IPS DF 4.7 (cell line): Measurements from ENCODE around the gene NDRG2.

Experiments
- DNase-seq: peaks from one replicate; pipeline ENCODE4 v3.0.0-alpha.2; 2013; ENCODE audit warnings: low spot score; ENCODE audit errors: extremely low read depth

NDRG2 gene

DNA sequence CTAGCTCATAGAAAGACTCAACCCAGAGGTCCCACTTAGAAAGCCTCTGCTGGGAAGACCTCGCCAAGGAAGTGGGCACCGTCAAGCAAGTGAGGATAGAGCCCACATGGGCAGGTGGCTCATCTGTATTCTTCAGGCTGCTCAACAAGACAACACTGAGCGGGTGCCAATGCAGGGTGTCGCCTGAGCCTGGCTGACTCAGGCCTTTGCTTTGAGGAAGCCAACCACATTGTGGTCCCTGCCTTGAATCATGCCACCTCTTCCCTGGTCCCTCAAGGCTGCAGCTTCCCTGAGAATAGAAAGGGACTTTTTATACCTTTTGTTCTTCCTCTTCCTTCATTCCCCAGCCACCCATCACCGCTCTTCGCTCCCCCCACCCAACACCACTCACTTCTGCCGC, 11.9 kb upstream of the NDRG2 start:
- DNase-seq: no peak

DNA sequence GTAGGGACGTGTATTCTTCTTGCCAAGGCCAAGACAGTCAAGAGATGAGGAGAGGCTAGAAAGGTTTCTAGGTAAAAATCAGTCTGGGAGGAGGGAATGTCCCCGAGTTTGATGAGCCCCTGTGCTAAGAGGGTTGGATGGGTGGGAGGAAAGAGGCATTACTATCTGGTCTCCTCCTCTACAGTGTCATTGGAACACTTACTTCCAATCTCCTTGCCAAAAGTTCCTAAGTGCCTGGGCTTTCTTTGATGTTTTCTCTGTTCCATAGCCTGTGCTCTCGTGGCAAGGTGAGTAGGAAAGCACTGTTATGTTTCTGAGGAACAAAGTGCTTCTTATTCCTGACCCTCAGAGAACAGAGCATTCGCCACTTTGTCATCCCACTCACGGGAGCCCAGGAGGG, 9.8 kb upstream of the NDRG2 start, which contains the start of gene RNASE13:
Gene RNASE13 (minus strand): TSS at position 101 of the 400 bp plus-strand sequence. CDS start 519 bp downstream, outside the sequence.
- DNase-seq: no peak

- no peak for DNase-seq
These were observed 8.4 kb upstream of the NDRG2 start for GRCh38 chr14:21033133-21033698.

- DNase-seq: no peak
These were observed 7.7 kb upstream of the NDRG2 start for GRCh38 chr14:21032326-21033132.

- DNase-seq: no peak
These were observed 5.7 kb upstream of the NDRG2 start for GRCh38 chr14:21030531-21030930.

GRCh38 chr14:21029917-21030316, 5.1 kb upstream of the NDRG2 start, which contains the start of gene TPPP2:
Gene TPPP2, plus strand, starts transcription at chr14:21030217. Its CDS starts 365 bp downstream, at chr14:21030582.
- DNase-seq: no peak

DNA sequence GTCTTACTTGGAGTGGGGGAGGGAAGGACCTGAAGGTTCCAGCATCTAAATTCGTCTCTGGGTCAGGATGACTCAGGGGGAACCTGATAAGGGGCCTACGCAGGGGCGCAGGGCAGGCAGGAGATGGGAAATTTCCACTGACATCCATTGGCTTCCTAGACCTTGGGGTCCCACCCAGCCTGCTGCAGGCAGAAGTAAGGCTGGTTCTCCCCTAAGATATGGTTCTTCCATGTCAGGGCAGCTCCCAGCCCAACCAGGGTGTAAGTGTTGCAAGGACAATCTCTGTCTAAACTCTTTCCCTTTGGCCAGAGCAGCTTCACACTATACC, 2.1 kb upstream of the NDRG2 start:
- no peak for DNase-seq

DNA sequence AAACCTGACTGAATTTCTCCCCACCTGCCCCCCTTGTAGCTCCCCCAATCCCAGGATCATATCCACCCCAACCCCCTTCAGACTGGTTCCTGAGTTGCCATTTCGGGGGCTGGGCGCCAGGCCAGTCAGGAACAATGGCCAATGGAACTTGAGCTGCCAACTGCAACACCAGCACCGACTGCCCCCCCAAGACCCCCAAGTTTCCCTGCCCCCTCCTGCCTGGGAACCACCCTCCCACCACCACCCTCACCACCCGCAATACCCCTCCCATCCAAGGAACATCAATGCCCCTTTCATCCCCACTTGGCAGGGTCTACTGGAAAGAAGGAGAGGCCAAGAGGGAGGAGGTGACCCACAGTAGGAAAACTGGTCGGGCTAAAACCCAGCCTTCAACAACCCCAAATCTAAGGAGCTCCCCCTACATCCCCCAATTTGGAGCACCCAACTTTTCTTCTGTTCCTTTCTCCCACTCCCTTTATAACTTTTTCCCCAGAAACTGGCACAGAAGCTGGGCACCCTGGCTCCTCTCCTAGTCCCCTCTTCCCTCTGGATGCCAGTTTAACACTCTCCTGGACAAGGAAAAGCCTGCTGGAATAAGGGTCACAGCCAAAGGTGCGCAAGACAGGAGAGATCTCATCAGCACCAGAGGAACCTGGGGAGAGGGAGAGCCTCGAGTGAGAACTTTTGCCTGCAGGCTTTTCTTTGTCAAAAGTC, 1.6 kb upstream of the NDRG2 start:
- no peak for DNase-seq

- no peak for DNase-seq
These were observed 761 bp upstream of the NDRG2 start for GRCh38 chr14:21025371-21026273.

DNA sequence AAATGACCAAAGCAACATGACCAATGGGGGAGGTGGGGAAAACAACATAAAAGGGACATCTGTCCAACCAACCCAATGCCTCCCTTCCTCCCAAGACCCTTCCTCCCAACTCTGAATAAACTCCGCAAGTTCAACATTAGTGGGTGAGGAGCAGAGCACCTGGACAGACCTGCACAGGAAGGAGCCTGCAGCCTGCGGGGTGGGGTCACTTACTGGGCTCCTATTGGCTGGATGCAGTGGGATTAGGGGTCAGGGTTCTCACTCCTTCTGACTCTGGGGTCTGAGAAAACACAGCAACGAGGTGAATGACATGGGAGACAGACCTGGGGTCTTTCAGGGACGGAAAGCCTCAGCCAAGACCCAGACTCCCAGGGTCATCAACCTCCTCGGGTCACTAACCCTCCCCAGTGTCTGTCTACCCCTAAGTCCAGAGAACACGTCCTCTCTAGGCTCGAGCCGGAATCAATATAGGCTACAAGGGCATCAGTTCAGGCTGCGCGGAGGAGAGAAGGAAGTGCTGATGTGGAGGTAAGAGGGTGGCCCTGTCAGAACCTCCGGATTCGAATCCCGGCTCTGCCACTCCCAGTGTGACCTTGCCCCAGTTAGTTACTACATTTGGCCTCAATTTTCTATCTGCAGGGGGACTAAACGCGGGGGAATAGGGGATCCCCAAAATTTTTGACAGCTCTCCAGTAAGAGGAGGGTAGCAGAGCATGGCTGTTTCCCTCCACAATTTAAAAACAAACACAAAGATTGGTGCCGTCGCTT, 860 bp downstream of the NDRG2 start:
- DNase-seq: no peak

DNA sequence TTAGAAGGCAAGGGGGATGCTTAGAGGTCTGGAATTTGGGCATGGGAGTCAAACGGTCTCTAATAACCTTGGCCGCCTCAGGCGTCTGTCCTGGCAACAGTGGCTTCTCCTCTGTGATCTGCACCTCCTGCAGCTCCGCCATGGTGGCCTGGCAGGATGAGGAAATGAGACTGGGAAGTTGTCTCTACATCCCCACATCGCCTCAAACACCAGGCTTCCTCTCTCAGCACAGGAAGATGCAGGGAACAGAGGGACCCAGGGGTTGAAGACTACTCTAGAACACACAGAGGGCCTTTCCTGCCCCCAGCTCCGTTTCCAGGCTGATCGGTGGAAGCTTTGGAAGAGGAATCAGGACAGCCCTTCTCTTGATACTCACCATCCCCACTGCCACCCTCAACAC, 1.7 kb downstream of the NDRG2 start:
- DNase-seq: no peak

DNA sequence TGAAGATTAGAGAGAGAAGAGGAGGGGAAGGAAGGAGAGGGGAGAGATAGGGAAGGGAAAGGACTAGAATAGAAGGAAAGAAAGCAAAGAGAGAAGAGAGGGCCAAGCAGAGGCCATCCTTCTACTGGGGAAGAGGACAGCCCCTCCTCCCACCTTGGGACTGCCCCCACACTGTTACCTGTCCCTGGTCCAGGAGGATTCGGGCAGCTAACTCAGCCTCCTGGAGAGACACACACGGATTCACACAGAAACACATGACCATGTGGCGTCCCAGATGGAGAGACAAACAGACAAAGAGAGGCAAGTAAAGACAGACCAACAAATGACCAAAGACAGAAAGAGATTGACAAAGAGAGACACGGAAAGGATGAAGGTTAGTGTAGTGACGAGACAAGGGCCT, 2.2 kb downstream of the NDRG2 start:
- no peak for DNase-seq

DNA sequence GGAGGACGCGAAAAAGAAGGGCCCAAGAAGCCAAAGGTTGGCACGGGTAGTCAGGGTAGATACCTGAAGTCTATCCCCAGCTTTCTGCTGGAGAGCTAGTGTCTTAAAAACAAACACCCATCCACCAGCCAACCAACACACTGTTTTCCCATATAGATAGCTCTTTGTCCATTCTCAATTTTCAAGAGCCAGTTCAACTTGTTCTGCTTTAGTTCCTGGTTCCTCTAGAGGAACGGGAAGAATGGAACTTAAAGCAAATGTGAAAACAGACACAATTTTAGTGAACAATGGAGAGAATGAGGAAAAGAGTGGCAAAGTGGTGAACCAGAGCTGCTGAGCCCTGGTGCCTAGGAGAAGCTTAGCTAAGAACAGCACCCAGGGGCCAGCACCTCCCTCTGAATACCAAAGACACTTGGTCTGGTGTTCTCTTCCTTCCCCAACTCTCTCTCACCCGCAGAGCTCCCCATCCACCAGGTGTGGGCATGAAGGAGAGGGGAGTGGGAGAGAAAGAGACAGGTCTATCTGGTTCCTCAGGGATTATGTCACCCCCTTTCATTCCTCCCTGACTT, 3.8 kb downstream of the NDRG2 start:
- no peak for DNase-seq

GRCh38 chr14:21019366-21019765, 5.5 kb downstream of the NDRG2 start:
- DNase-seq: no peak

- DNase-seq: no peak
These were observed 6.1 kb downstream of the NDRG2 start for GRCh38 chr14:21018781-21019180.

GRCh38 chr14:21018286-21018685, 6.6 kb downstream of the NDRG2 start:
- no peak for DNase-seq

GRCh38 chr14:21017528-21018245, 7.2 kb downstream of the NDRG2 start:
- DNase-seq: no peak

DNA sequence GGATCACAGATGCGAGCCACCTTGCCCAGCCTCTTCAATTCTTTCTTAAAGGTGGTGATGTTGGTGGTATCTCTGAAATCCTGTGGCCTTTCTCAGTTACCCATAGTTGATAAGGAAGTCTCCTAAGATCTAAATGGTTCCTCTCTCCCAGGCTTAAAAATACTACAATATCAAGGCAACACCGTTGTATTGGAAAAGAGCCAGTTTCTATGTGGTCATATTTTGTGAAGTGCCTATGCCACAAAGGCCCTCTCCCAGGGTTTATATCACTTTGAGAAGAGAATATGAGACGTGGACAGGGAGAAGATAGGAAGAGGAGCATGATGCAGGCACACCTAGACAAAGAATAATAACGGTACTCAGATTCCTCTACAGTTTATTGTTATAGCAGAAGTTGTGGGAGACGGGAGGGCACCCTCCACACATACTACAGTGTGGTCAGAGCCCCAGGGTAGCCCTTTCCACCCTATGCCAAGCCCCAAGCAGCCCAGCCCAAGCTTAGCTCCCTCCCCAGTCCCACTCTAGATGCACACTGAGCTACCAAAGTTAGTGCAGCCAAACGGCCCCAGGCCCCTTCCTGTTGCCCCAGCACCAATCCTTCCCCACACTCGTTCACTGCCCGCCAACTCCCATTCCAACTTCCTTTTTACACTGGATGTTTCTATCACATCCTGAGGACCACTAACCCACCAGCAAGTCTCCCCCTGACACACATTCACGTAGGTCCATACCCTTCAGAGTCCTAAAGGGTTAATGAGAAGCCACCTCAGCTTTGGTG, 8.3 kb downstream of the NDRG2 start:
- DNase-seq: no peak

- DNase-seq: no peak
These were observed 9.5 kb downstream of the NDRG2 start for GRCh38 chr14:21015312-21015711.
